HG02678 (cell line): ENCODE data around the gene MAP3K20.
"Not testable (repeated sequence)": the region's sequence is repeated elsewhere in the genome, so short reads cannot be mapped to it uniquely, and the experiment has no call there.

Experiments used
- ATAC-seq: cut with Tn5 transposase; IDR thresholded peaks from one replicate; pipeline ENCODE4 v1.9.1; 2021; ENCODE audit warnings: mild to moderate bottlenecking, moderate library complexity; ENCODE audit not compliant: unreplicated experiment

Gene MAP3K20

DNA sequence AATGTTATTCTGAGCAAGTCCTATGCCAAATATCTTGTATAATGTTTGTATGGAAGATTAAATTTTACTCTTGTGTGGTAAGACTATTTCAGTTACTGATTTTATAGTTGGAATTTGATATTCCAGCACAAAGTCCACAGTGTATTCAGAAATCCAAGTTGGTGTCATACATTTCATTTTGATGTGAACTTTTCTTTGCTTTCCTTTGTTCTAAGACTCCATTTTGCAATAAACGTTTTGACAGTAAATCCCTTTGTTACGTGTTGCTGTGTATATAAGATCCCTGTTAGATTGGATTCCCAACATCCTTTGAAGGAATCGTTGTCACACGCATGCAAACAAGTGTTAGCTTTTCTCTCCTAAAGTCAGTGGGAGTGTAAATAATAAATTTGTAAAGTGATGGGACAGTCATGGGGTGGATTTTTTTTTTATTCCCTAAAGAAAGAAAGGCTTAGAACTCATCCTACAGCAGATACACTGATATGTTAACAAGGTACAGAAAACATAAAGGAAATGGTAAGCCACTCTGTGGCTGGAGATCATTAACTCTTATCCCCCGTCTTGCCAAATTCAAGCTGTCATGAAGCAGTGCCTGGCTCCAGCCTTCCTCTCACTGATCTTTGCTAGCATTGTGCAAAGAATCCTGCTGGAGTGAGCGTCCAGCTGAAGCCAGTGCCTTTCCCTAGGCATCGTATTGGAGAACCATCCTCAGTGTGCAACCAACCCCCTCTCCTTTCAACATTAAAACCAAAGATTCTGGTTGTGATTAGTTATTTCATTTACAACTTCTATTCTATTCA lies 151.5 kb downstream of the MAP3K20 start:
- ATAC-seq, result no peak

DNA sequence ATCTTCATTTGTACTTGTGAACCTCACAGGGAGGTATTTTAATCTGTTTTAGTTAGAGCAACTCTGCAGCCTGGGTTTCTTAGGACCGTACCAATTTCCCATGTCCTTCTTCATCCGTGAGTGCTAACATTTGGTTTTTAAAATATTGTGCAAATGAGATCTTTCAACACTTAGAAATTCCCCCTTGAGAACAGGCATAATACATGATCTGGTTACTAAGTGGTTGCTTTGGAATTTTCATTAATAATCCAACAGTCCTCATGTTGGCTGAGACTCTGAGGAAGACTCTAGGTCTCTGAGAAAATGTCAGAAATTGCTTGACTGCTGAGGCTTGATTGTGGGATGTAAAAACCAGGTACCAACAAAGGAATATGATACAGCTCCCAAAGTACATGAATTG lies 153.4 kb downstream of the MAP3K20 start:
- ATAC-seq, result no peak

DNA sequence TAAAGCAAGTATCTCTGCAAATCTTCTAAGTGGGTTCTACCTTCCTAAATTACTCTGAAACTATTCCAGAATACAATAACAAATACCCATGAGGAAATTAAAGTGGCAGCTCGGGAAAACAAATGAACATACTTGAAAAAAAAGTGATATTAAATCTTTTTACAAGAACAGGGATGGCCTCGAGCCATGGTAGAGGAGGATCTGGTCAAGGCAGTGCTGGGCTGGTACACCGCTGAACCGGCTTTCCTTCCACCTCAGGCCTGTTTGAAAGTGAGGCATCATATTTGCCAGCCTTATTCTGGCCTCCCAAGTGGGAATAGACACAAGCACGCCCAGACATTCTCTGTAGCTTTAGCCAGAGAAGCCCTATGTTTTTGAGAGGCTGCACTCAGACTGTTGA lies 154.5 kb downstream of the MAP3K20 start:
- no peak for ATAC-seq

DNA sequence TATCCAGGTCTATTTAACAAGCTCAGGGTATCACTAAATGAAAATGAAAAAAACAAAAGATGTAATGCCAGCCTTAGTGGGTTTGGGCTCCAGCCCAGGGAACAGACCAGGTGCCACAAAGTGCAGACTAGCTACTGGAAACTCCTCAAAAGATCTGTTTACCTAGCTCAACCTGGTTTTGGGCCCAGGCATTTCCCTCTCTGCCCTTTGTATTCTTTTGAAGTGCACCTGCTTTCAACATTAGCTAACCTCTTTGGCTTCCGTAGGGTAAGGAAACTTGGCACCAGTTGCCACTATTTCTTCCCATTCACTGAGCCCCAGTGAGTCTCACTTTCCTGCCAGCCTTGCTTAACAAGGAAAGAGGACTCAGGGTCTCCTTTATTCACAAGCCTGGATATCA lies 155.4 kb downstream of the MAP3K20 start:
- ATAC-seq, result no peak

- no peak for ATAC-seq
Observed at GRCh38 chr2:173231465-173231864, 155.8 kb downstream of the MAP3K20 start.

- ATAC-seq, result no peak
Observed at GRCh38 chr2:173232956-173233744, 157.5 kb downstream of the MAP3K20 start.

- ATAC-seq, result no peak
Observed at GRCh38 chr2:173235947-173236803, 160.5 kb downstream of the MAP3K20 start.

GRCh38 chr2:173238385-173238784 lies 162.7 kb downstream of the MAP3K20 start:
- no peak for ATAC-seq

GRCh38 chr2:173238831-173239230 lies 163.2 kb downstream of the MAP3K20 start:
- ATAC-seq, result no peak

GRCh38 chr2:173239644-173240043 lies 164.0 kb downstream of the MAP3K20 start:
- ATAC-seq, result peak; percentile 94

- peak; percentile 20 for ATAC-seq
Observed at GRCh38 chr2:173240083-173240482, 164.4 kb downstream of the MAP3K20 start.

GRCh38 chr2:173241643-173242042 lies 166.0 kb downstream of the MAP3K20 start:
- ATAC-seq, result no peak

- ATAC-seq, result no peak
Observed at GRCh38 chr2:173247156-173247555, 171.5 kb downstream of the MAP3K20 start.

DNA sequence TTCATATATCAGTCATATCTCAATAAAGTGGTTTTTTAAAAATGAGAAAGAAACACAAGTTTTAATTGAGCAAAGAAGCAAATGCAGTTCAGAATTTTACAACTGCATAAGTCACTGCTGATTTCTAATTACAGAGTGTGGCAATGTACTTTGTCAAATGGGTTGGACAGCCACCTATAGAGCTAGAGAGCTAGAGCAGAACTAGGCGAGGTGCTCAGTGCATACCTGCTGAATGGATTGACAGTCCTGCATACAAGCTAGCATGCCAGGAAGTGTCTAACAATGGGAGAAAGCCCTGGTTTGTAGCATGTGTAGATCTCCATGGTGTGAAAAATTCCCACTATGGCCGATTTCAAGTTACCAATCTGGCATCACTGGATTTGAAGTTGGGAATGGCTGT lies 172.7 kb downstream of the MAP3K20 start:
- no peak for ATAC-seq

DNA sequence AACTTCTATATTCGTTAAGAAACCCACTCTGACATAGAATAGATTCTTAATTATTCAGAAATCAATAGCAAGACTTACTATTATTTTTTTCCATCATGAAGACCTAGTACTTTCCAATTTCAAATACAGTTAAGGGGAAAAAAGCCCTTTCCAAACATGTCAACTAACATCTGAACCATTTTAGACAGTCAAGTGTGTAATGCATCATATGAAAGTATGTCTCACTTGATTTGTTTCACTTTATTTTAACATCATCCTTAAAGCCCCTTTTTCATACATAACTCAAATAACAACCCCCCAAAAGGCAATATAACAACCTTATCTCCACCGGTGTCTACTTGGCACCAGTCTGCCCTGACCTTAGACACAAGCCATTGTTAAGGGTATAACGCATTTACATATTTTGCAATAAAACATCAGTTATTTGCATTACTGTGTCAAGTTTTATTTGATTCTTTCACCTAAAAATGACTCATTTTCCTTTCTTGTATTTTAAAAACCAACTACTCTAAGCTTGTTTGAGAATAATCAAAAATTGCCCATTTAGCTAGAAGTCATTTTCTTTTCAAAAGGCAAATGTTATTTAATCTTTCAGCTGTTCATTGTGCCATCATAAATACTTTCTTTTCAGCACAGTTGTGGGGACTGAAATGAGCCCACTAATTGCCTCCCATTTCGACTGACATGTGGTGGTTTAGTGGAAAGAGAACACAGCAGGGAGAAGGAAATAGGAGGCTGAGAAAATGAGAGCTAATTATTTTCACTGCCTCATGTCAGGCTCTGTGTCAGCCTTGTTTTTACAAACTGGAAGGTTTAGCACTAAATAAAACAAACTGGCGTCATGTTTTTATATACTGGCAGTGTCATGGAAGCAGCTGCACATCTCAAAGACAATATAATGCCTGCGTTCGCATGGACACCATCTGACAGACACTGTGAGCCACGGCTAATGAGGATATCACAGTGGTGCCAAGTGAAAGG lies 174.3 kb downstream of the MAP3K20 start:
- no peak for ATAC-seq

DNA sequence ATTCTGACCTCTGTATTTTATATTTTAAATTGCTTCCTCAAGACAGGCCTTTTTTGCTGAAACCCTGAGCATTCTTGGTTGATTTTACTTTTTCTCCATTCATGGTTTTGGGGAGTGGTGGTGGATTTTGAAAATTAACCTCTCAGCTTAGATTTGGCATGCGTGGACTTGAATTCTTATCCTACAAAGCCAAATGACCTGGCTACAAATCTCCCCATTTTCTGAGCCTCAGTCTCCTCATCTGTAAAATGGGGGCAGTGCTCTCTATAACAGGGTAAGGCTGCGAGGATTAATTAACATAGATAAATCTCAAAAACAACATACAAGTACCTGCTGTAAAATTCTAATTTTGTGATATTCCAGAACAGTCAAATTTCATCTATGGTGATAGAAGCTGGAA lies 175.6 kb downstream of the MAP3K20 start:
- no peak for ATAC-seq

DNA sequence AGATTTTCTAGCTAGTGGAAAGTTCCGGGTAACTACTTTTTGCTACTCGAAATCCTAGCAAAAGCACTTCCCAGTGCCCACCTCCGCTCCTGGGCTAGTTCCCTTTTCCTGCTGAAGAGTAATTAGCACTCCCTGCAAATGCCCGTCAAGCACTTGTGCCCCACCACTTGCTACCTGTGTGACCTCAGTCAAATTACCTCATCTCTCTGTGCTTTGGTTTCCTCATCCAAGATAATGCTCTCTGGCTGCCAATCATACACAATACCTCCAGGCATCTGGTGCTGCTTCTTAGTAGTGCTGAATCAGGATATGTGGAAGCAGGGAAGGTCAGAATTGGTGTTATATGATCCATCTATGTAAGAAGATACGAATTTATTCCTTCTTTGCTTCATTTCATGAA lies 176.9 kb downstream of the MAP3K20 start:
- no peak for ATAC-seq

- no peak for ATAC-seq
Observed at GRCh38 chr2:173254659-173255058, 179.0 kb downstream of the MAP3K20 start.

GRCh38 chr2:173258701-173259100 lies 183.1 kb downstream of the MAP3K20 start:
- no peak for ATAC-seq

DNA sequence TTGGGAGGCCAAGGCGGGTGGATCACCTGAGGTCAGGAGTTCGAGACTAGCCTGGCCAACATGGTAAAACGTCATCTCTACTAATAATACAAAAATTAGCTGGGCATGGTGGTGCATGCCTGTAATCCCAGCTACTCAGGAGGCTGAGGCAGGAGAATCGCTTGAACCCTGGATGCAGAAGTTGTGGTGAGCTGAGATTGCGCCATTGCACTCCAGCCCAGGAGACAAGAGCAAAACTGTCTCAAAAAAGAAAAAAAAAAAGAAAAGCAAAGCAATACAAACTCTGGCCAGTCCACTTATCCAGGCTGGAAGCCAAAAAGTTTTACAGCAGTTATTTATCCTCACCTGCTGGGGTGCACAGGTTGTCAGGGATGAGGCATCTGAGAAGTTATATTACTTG lies 186.7 kb downstream of the MAP3K20 start:
- ATAC-seq, result not testable (repeated sequence)
